ENCODE results near the gene AEN.

AEN gene

GRCh38 chr15:88613074-88613944 lies 7.8 kb upstream of the AEN start:
- no peak for DNase-seq (ENCODE audit: low spot score)

- DNase-seq (ENCODE audit: low spot score): no peak
Measured at GRCh38 chr15:88615303-88616107, 5.6 kb upstream of the AEN start.

GRCh38 chr15:88616240-88616639 lies 4.9 kb upstream of the AEN start:
- no peak for DNase-seq (ENCODE audit: low spot score)

DNA sequence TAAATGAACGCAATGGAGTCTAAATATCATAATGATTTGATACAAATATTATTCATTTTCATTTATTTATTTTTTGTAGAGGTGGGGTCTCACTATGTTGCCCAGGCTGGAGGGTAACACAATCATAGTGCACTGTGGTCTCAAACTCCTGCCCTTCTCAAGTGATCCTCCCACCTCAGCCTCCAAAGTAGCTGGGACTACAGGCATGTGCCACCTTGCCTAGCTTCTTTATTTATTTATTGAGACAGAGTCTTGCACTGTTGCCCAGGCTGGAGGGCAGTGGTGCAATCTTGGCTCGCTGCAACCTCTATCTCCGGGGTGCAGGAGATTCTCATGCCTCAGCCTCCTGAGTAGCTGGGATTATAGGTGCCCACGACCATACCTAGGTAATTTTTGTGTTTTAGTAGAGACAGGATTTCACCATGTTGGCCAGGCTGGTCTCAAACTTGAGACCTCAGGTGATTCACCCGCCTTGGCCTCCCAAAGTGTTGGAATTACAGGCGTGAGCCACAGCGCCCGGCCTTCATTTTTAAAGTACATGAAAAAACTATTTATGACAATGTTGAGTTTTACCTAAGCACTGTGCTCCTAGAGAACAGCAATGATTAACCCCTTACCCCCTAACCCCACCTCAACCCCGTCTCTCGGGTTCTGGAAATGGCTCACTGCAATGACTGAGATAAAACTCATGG lies 4.0 kb upstream of the AEN start:
- no peak for DNase-seq (ENCODE audit: low spot score)

- no peak for DNase-seq (ENCODE audit: low spot score)
Measured at GRCh38 chr15:88617790-88618189, 3.4 kb upstream of the AEN start.

DNA sequence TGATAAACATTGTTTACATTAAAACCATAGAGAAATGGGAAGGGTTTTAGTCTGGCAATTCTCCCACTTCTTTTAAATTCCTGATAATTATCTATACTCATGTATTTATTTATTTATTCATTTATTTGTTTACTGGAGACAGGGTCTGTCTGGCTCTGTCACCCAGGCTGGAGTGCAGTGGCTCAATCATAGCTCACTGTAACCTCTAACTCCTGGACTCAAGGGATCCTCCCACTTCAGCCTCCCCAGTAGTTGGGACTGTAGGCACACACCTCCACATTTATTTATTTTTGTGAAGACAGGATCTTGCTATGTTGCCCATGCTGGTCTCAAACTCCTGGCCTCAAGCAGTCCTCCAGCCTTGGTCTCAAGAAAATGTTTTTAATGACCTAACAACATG lies 2.5 kb upstream of the AEN start:
- no peak for DNase-seq (ENCODE audit: low spot score)

GRCh38 chr15:88619796-88620195 lies 1.3 kb upstream of the AEN start:
- DNase-seq (ENCODE audit: low spot score): no peak

GRCh38 chr15:88621789-88622604 lies 857 bp downstream of the AEN start:
- peak; percentile 72 for DNase-seq (ENCODE audit: low spot score)

DNA sequence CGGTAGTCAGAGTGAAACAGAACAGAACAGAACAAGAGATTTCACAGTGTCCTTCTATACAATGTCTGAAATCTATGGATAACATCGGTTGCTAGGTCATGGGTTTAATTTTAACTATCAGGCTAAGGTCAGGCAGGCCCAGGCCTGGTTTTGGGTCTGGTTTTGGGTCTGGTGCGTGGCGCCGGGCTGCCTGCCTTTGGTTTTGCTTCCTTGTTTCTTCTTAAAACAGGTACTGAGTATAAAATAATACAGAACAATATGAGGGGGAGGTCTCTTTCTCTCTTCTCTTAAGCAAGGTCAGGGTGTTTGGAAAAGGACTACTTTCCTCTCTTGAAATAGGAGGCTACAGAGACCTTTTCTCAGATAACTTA lies 1.4 kb downstream of the AEN start:
- DNase-seq (ENCODE audit: low spot score): no peak

DNA sequence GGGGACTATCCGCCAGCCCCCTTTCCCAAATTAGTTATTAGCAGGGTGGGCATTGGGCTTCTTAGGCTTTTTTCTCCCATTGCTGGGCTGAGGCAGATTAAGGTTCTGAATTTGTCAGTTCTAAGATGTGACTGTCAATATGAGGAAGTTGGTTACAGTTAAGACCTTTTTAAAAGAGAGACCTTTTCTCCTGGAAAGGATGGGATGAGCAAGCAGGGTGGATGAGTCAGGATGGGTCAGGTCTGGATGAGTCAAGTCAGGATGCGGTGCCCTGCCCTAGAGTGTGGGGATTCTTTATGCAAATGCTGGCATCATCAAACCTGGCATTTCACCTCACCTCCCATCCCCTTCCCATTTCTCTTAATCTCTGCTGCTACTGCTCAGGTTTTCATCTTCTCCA lies 1.9 kb downstream of the AEN start:
- DNase-seq (ENCODE audit: low spot score): peak; percentile 23

DNA sequence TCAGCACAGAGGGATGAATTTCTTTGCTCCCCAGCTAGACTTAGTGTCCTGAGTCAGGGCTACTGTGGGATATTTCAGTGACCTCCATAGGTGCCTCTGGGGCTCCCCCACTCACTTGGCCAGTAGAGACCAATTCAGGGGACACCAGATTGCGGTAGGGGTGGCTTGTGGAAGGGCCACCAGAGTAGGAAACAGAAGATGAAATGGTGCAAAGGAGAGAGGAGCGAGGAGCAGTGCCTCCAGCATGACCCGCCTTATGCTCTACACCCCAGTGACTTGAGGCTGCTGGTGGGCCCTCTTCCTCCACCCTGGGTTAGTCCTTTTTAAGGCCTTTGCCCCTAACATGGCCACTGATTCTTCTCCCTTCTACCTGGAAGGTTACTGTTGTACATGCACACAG lies 2.5 kb downstream of the AEN start:
- DNase-seq (ENCODE audit: low spot score): no peak

- DNase-seq (ENCODE audit: low spot score): peak; percentile 63
Measured at GRCh38 chr15:88624156-88624970, 3.2 kb downstream of the AEN start.

DNA sequence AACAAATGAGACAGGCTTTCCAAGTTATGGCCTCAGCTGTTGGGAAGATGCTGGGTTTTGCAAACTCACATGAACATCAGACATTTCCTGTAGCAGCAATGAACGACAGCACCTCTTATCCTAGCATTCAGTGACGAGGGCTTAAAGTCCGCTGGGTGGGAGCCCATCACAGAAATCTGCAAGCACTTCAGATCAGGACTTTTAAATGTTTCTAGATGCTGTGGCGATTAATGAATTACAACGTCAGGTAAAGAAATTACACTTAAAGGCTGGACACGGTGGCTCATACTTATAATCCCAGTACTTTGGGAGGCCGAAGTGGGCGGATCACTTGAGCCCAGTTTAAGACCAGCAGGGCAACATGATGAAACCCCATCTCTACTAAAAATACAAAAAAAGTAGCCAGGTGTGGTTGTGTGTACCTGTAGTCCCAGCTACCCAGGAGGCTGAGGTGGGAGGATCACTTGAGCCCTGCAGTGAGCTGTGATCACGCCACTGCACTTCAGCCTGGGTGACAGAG lies 3.9 kb downstream of the AEN start:
- no peak for DNase-seq (ENCODE audit: low spot score)

- DNase-seq (ENCODE audit: low spot score): no peak
Measured at GRCh38 chr15:88625943-88626741, 5.0 kb downstream of the AEN start.

- peak; percentile 91 for DNase-seq (ENCODE audit: low spot score)
Measured at GRCh38 chr15:88627463-88627862, 6.3 kb downstream of the AEN start.

GRCh38 chr15:88628018-88628654 lies 7.0 kb downstream of the AEN start:
- no peak for DNase-seq (ENCODE audit: low spot score)

DNA sequence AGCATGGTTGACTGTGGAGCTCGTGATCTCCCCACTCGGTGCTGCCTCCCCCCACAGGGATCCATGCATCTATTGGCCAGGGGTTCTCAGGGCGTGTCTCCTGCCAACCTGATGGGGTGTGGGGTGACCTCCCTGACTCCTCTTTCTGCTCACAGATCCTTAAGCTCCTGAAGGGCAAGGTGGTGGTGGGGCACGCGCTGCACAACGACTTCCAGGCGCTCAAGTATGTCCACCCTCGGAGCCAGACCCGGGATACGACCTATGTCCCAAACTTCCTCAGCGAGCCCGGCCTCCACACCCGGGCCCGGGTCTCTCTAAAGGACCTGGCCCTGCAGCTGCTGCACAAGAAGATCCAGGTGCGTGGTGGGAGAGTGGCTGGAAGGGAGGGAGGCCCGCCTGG lies 7.9 kb downstream of the AEN start:
- no peak for DNase-seq (ENCODE audit: low spot score)

GRCh38 chr15:88630141-88630721 lies 9.1 kb downstream of the AEN start:
- DNase-seq (ENCODE audit: low spot score): no peak

All from CD4-positive, alpha-beta T cell treated with Interleukin-6 at 100 ng/mL for 8 hours (primary cell).